ENCODE results near the gene PODXL. TPM values are rescaled to one million over a fixed set of nuclear protein-coding genes. Genes with fewer than 3 reads are reported as not detected.

PODXL gene
- total and polyA plus RNA-seq, 10 of the 15 experiments (the other 5 are each of a cell fraction or from before 2014, with no cell fraction given): 0.04 to 1.8 (median 0.38) TPM

DNA sequence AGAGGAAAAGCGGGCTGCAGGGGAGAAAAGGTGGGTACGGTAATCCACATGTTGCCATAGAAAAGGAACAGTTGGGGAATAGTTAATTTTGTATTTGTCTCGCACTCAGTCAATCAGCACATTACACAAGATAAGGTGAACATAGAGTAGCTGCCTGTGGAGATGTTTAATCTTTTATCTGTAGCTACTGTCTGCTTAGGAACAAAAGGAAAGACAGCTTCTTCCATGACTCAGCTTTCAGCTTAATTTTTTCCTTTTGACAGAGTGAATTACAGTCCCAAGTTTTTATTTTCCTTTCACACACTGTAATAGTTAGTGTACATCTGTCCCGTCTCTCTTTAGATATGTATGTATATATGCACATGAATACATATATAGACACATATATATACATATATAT, 39.3 kb upstream of the PODXL start:
- CTCF ChIA-PET: no interaction called here
- TF ChIP-seq SIN3A (IDR thresholded peaks at IDR 0.05; ENCODE audit: low read depth, low read length) (no peak), FOS (IDR thresholded peaks at IDR 0.05; ENCODE audit: borderline replicate concordance, extremely low read depth, insufficient read length) (no peak), ETV6 (conservative IDR thresholded peaks at IDR 0.05 in 1 of 2, IDR thresholded peaks at IDR 0.05 in 1 of 2; ENCODE audit: borderline replicate concordance in 1 of 2, low read depth in 1 of 2) (no peak), FOXK2 (IDR thresholded peaks at IDR 0.05) (no peak), ESRRA (IDR thresholded peaks at IDR 0.05; ENCODE audit: low read length) (no peak), ZNF24 (IDR thresholded peaks at IDR 0.05) (no peak), KDM1A (IDR thresholded peaks at IDR 0.05; ENCODE audit: borderline replicate concordance) (no peak), RAD21 (IDR thresholded peaks at IDR 0.05; ENCODE audit: insufficient read depth, low read depth, low read length) (no peak), EP300 (IDR thresholded peaks at IDR 0.05; ENCODE audit: borderline replicate concordance in 1 of 2, control insufficient read depth in 1 of 2, low read depth in 2 of 2, low read length in 2 of 2) (no peak), ELK1 (IDR thresholded peaks at IDR 0.05; ENCODE audit: low read depth, low read length) (no peak), SREBF1 (IDR thresholded peaks at IDR 0.05; ENCODE audit: low read length) (no peak)
- DNase-seq (ENCODE audit: low read depth, low spot score): no peak
- BruUV-seq (replicated peaks): no TSS peak
- peak; percentile 23 for FAIRE-seq
- WGBS (ENCODE audit: insufficient coverage, insufficient replicate concordance, low lambda C conversion rate, missing lambda C conversion rate): 50% methylated on average over 4 of the region's 4 CpGs
- POLR2A ChIA-PET: no interaction called here
- RAD21 ChIA-PET (ENCODE audit: unreplicated experiment): no interaction called here
- intact Hi-C loops (cut with micrococcal nuclease; ENCODE audit: unreplicated experiment): no loop called here
- in situ Hi-C loops (cut with MboI): no loop called here
- H3K4me1 ChIP-seq (ENCODE audit: control insufficient read depth, insufficient read depth, low read length): no peaks in the 10 kb centered on the region
- no peaks in the 10 kb centered on the region for H3K36me3 ChIP-seq (ENCODE audit: control insufficient read depth in 2 of 2, insufficient read depth in 2 of 2, low read length in 1 of 2)
- no peaks in the 10 kb centered on the region for H3K9me3 ChIP-seq (replicated peaks; ENCODE audit: control insufficient read depth, insufficient read depth, low read length)
- no peaks in the 10 kb centered on the region for H3K27me3 ChIP-seq (replicated peaks in 1 of 2; ENCODE audit: control insufficient read depth in 2 of 2, insufficient read depth in 2 of 2, low read length in 1 of 2)
- no peak overlapping the region for H3K27ac ChIP-seq (ENCODE audit: control insufficient read depth, insufficient read depth)
- no peaks in the 10 kb centered on the region for H4K20me1 ChIP-seq (ENCODE audit: control insufficient read depth, insufficient read depth)
- no peak overlapping the region for H2AFZ ChIP-seq (ENCODE audit: control insufficient read depth, low read depth, low read length)
- no peak overlapping the region for H3K4me2 ChIP-seq (ENCODE audit: control insufficient read depth, insufficient read depth)
- no peak overlapping the region for H3K9ac ChIP-seq (ENCODE audit: control insufficient read depth, insufficient read depth, low read length)
- SMC1A ChIA-PET (ENCODE audit: uncharacterized antibody, unreplicated experiment): no interaction called here
- no peak for ATAC-seq
- no peak overlapping the region for H3K4me3 ChIP-seq
- H3K79me2 ChIP-seq (ENCODE audit: control insufficient read depth, insufficient read depth, low read length): no peaks in the 10 kb centered on the region
